ENCODE data around the gene MICOS13. TPM values are rescaled to one million over a fixed set of nuclear protein-coding genes. Genes with fewer than 3 reads are reported as not detected.

The MICOS13 gene
- total and polyA plus RNA-seq, 2 experiments from 2014 or later, result 15.5 to 54.6 TPM

- TF ChIP-seq CREB1 (CRISPR knock-in tag; IDR thresholded peaks at IDR 0.05; ENCODE audit: low read depth), result no peak
- TF ChIP-seq, protein P1, sequence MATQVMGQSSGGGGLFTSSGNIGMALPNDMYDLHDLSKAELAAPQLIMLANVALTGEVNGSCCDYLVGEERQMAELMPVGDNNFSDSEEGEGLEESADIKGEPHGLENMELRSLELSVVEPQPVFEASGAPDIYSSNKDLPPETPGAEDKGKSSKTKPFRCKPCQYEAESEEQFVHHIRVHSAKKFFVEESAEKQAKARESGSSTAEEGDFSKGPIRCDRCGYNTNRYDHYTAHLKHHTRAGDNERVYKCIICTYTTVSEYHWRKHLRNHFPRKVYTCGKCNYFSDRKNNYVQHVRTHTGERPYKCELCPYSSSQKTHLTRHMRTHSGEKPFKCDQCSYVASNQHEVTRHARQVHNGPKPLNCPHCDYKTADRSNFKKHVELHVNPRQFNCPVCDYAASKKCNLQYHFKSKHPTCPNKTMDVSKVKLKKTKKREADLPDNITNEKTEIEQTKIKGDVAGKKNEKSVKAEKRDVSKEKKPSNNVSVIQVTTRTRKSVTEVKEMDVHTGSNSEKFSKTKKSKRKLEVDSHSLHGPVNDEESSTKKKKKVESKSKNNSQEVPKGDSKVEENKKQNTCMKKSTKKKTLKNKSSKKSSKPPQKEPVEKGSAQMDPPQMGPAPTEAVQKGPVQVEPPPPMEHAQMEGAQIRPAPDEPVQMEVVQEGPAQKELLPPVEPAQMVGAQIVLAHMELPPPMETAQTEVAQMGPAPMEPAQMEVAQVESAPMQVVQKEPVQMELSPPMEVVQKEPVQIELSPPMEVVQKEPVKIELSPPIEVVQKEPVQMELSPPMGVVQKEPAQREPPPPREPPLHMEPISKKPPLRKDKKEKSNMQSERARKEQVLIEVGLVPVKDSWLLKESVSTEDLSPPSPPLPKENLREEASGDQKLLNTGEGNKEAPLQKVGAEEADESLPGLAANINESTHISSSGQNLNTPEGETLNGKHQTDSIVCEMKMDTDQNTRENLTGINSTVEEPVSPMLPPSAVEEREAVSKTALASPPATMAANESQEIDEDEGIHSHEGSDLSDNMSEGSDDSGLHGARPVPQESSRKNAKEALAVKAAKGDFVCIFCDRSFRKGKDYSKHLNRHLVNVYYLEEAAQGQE (IDR thresholded peaks at IDR 0.05; ENCODE audit: unreplicated experiment), result no peak
- TF ChIP-seq CTCF (conservative IDR thresholded peaks at IDR 0.05; ENCODE audit: low read depth in 2 of 2), result no peak
- TF ChIP-seq STAT1 (IDR thresholded peaks at IDR 0.05; ENCODE audit: unreplicated experiment), result no peak
- TF ChIP-seq ZNF462 (CRISPR knock-in tag; IDR thresholded peaks at IDR 0.05), result no peak
- TF ChIP-seq EZH2 (IDR thresholded peaks at IDR 0.05; ENCODE audit: low read depth, unreplicated experiment), result no peak
- TF ChIP-seq ZNF331 (CRISPR knock-in tag; IDR thresholded peaks at IDR 0.05; ENCODE audit: low read depth), result no peak
- Histone ChIP-seq H3F3A (replicated peaks; ENCODE audit: low read depth) (no peaks in the 10 kb centered on the region), H3K4me2 (no peak overlapping the region), H3K27ac (ENCODE audit: low read depth) (no peak overlapping the region), H3K27me3 (ENCODE audit: insufficient read depth) (no peaks in the 10 kb centered on the region), H3K9me2 (ENCODE audit: insufficient read depth) (no peaks in the 10 kb centered on the region), H4K20me1 (replicated peaks; ENCODE audit: insufficient read depth) (no peaks in the 10 kb centered on the region; the same call in 1 of the 2 replicates), H3K4me3 (no peak overlapping the region), H3K4me1 (ENCODE audit: insufficient read depth) (no peaks in the 10 kb centered on the region), H3K79me2 (replicated peaks; ENCODE audit: insufficient read depth) (no peaks in the 10 kb centered on the region), H3K36me3 (ENCODE audit: insufficient read depth) (peaks cover 30% of the 10 kb centered on the region), H2AFZ (no peak overlapping the region)
- peaks cover 5% of the 10 kb centered on the region; the same call in 2 of the 3 replicates for H3K9me3 Mint-ChIP-seq
- peaks cover 88% of the 10 kb centered on the region for H3K36me3 Mint-ChIP-seq (ENCODE audit: low read depth)
- no peaks in the 10 kb centered on the region; the same call in 2 of the 3 replicates for H3K4me1 Mint-ChIP-seq
- H3K4me3 Mint-ChIP-seq, result no peak overlapping the region
- H3K27ac Mint-ChIP-seq, result no peak overlapping the region
- DNase-seq (ENCODE audit: low spot score) (no peak), ATAC-seq (no peak)
- peaks cover 12% of the 10 kb centered on the region for H3K27me3 Mint-ChIP-seq (ENCODE audit: insufficient read depth, low read depth, poor library complexity)
Measured at GRCh38 chr19:5706876-5707573, 26.7 kb upstream of the MICOS13 start.

All from GM23338 (cell line).